ENCODE results near the gene FHOD3. TPM values are rescaled to one million over a fixed set of nuclear protein-coding genes. Genes with fewer than 3 reads are reported as not detected.

The FHOD3 gene
- total and polyA plus RNA-seq, 2 of the 4 experiments (the other 2 are of a cell fraction) = 14.6 to 16.0 TPM

- H2BK20ac ChIP-seq (ENCODE audit: low read depth, low read length) = no peak overlapping the region; the same call in 1 of the 2 replicates
- no peak overlapping the region for H3K9ac ChIP-seq (ENCODE audit: low read depth, low read length)
- intact Hi-C loops (cut with micrococcal nuclease) = no loop called here
- no TSS peak for BruUV-seq (replicated peaks)
- H2BK5ac ChIP-seq (ENCODE audit: low read depth, low read length, poor library complexity, severe bottlenecking) = no peak overlapping the region
- no peak overlapping the region for H3K56ac ChIP-seq (ENCODE audit: extremely low read depth, insufficient read depth, low read length)
- H3K4ac ChIP-seq (ENCODE audit: low read depth, low read length) = peak overlapping the region; percentile 4; the same call in 1 of the 2 replicates
- CTCF ChIA-PET = interaction anchor here (0.6 to 0.7 kb wide), 2 partner anchors 9 to 22 kb away, joined by 3 read pairs; no protein-coding TSS in a partner anchor
- no peak overlapping the region for H3K27ac ChIP-seq (ENCODE audit: insufficient read depth, low read length)
- H2BK120ac ChIP-seq (ENCODE audit: low read depth, low read length) = no peak overlapping the region
- no peak overlapping the region for H3K4me3 ChIP-seq (ENCODE audit: insufficient read depth, low read depth, low read length)
- ATAC-seq (ENCODE audit: low read depth) = peak; percentile 43
- 50% methylated on average over 2 of the region's 3 CpGs; no CpG with 5 or more reads in 1 of the 2 experiments for WGBS, 2 experiments (ENCODE audit: extremely low coverage in 2 of 2, insufficient read length in 1 of 2)
- TF ChIP-seq USF2 (IDR thresholded peaks at IDR 0.05; ENCODE audit: low read depth, low read length) (no peak), CHD1 (IDR thresholded peaks at IDR 0.05; ENCODE audit: low read depth, low read length) (no peak), SMC3 (IDR thresholded peaks at IDR 0.05; ENCODE audit: low read depth, low read length) (no peak), RCOR1 (IDR thresholded peaks at IDR 0.05; ENCODE audit: insufficient replicate concordance, low read length) (no peak), RAD21 (IDR thresholded peaks at IDR 0.05; ENCODE audit: low read length) (no peak), RFX5 (IDR thresholded peaks at IDR 0.05; ENCODE audit: low read depth, low read length) (no peak), POLR2A (IDR thresholded peaks at IDR 0.05; ENCODE audit: low read depth, low read length) (no peak), MXI1 (IDR thresholded peaks at IDR 0.05; ENCODE audit: borderline replicate concordance, low read depth, low read length) (no peak), CTCF (conservative IDR thresholded peaks at IDR 0.05; ENCODE audit: low read depth, low read length) (no peak), BHLHE40 (IDR thresholded peaks at IDR 0.05; ENCODE audit: low read depth, low read length) (no peak), NFE2L2 (IDR thresholded peaks at IDR 0.05; ENCODE audit: low read depth, low read length) (no peak), MAZ (IDR thresholded peaks at IDR 0.05; ENCODE audit: borderline replicate concordance, low read depth, low read length) (no peak), ELK1 (IDR thresholded peaks at IDR 0.05; ENCODE audit: borderline replicate concordance, low read depth, low read length) (no peak), MAFK (IDR thresholded peaks at IDR 0.05; ENCODE audit: low read depth, low read length) (no peak), CEBPB (IDR thresholded peaks at IDR 0.05; ENCODE audit: low read depth, low read length) (no peak), FOS (IDR thresholded peaks at IDR 0.05; ENCODE audit: low read depth, low read length) (no peak)
- H2AK5ac ChIP-seq (ENCODE audit: low read depth, low read length) = no peak overlapping the region
- peaks cover 0 to 11% of the 10 kb centered on the region in 2 experiments; a peak in 1 of 4 replicates for H3K79me1 ChIP-seq (ENCODE audit: low read depth in 1 of 2, low read length in 2 of 2)
- H3K27me3 ChIP-seq (ENCODE audit: control insufficient read depth, insufficient read depth, low read length) = no peaks in the 10 kb centered on the region
- in situ Hi-C loops (cut with MboI; ENCODE audit: low sequenced_read_pairs) = no loop called here
- peaks cover 3% of the 10 kb centered on the region; the same call in 1 of the 2 replicates for H4K20me1 ChIP-seq (ENCODE audit: insufficient read depth, low read length)
- no peaks in the 10 kb centered on the region for H3K36me3 ChIP-seq (ENCODE audit: control insufficient read depth, insufficient read depth, low read length)
- H4K8ac ChIP-seq (ENCODE audit: low read depth in 2 of 2, low read length in 2 of 2) = 0 out of 4 replicates have a peak overlapping the region, but pooled peaks of 1 of the 2 experiments have one; percentile 8
- peak overlapping the region; percentile 30; the same call in 1 of the 2 replicates for H3K14ac ChIP-seq (replicated peaks; ENCODE audit: low read depth, low read length)
- no peak overlapping the region for H2AK9ac ChIP-seq (replicated peaks; ENCODE audit: low read depth, low read length, poor library complexity)
- H3K9me3 ChIP-seq (ENCODE audit: control insufficient read depth, insufficient read depth, low read length) = no peaks in the 10 kb centered on the region
- dilution Hi-C loops (cut with HindIII; ENCODE audit: low sequenced_read_pairs, unreplicated experiment) = no loop called here
- H4K5ac ChIP-seq (ENCODE audit: low read depth, low read length) = no peak overlapping the region
- H3K9me1 ChIP-seq (ENCODE audit: insufficient read depth, low read length) = peaks cover 21% of the 10 kb centered on the region
- DNase-seq = no peak
- no peak overlapping the region for H4K91ac ChIP-seq (ENCODE audit: insufficient read depth, low read depth, low read length)
- no peak overlapping the region for H3K18ac ChIP-seq (ENCODE audit: low read depth, low read length)
- H3K4me2 ChIP-seq (ENCODE audit: low read depth, low read length) = no peak overlapping the region
- POLR2A ChIA-PET (ENCODE audit: unreplicated experiment) = interaction anchor here (0.6 kb wide), 1 partner anchor 40 kb away, joined by 3 read pairs; no protein-coding TSS in a partner anchor
- H2AFZ ChIP-seq (replicated peaks; ENCODE audit: low read length, poor library complexity) = peak overlapping the region; percentile 45
- peaks cover 11% of the 10 kb centered on the region for H3K4me1 ChIP-seq (ENCODE audit: control insufficient read depth, insufficient read depth, low read length)
- no peak overlapping the region for H2BK15ac ChIP-seq (ENCODE audit: low read depth, low read length)
- no peak overlapping the region for H3K23ac ChIP-seq (ENCODE audit: low read depth, low read length)
These were observed 221.3 kb downstream of the FHOD3 start for GRCh38 chr18:36518839-36519238.

Measured in IMR-90 (cell line).